Thymus (tissue), 11 donors: ENCODE measurements around the gene GPHN. TPM values are rescaled to one million over a fixed set of nuclear protein-coding genes. Genes with fewer than 3 reads are reported as not detected.

ENCODE experiments used
- DNase-seq, 9 donors: peaks; one replicate each; pipeline ENCODE4 v3.0.0-alpha.2; 2013; ENCODE audit warnings: low spot score in 9 of 9, low read depth in 6 of 9, missing footprints in 1 of 9
- H3K27ac ChIP-seq, 2 donors: one replicate each; pipeline ENCODE4 v1.5.1; 2013; ENCODE audit warnings: control low read depth in 1 of 2, low read depth in 1 of 2, low read length in 1 of 2, mild to moderate bottlenecking in 1 of 2, moderate library complexity in 1 of 2
- H3K27me3 ChIP-seq, 2 donors: one replicate each; pipeline ENCODE4 v1.5.1; 2013; ENCODE audit warnings: low read length in 1 of 2; ENCODE audit not compliant: control insufficient read depth in 2 of 2, insufficient read depth in 1 of 2
- H3K36me3 ChIP-seq, 2 donors: one replicate each; pipeline ENCODE4 v1.5.1; 2013; ENCODE audit warnings: low read length in 1 of 2, mild to moderate bottlenecking in 1 of 2, moderate library complexity in 1 of 2; ENCODE audit not compliant: control insufficient read depth in 2 of 2, insufficient read depth in 2 of 2
- H3K4me1 ChIP-seq, 2 donors: one replicate each; pipeline ENCODE4 v1.5.1; 2013; ENCODE audit warnings: low read length in 2 of 2; ENCODE audit not compliant: control insufficient read depth in 2 of 2, insufficient read depth in 2 of 2
- H3K4me3 ChIP-seq, 2 donors: one replicate each; pipeline ENCODE4 v1.5.1; 2013; ENCODE audit warnings: low read length in 2 of 2, control low read depth in 1 of 2, mild to moderate bottlenecking in 1 of 2
- H3K9me3 ChIP-seq, 2 donors: one replicate each; pipeline ENCODE4 v1.5.1; 2013; ENCODE audit warnings: low read length in 1 of 2, mild to moderate bottlenecking in 1 of 2; ENCODE audit not compliant: control insufficient read depth in 2 of 2, insufficient read depth in 1 of 2
- whole genome bisulfite sequencing: extraction: QIAGEN DNeasy Blood & Tissue Kit; methylation state at CpG from one replicate; pipeline ENCODE4 v1.1.7; 2013; 5-methylcytosine and 5-hydroxymethylcytosine counted together
- polyA plus RNA-seq: library from polyadenylated mRNA; stranded (reverse); fragments of 200-250 nt; gene quantifications from one replicate; pipeline ENCODE4 v1.2.3, GENCODE V29; 2013
- total RNA-seq: library from RNA; stranded (reverse); fragments of 120-200 nt; gene quantifications from one replicate; pipeline ENCODE4 v1.2.4, GENCODE V29; 2013
- donor health status: healthy.

GPHN gene
- total and polyA plus RNA-seq, 2 donors = 11.6 to 28.4 TPM

- no peaks in the 10 kb centered on the region for H3K27me3 ChIP-seq
- no peak for DNase-seq
- H3K9me3 ChIP-seq = no peaks in the 10 kb centered on the region
- no peaks in the 10 kb centered on the region for H3K4me1 ChIP-seq
- no peak overlapping the region for H3K4me3 ChIP-seq
- no peaks in the 10 kb centered on the region for H3K36me3 ChIP-seq
- no peak overlapping the region for H3K27ac ChIP-seq
These were observed 30.4 kb upstream of the GPHN start for GRCh38 chr14:66477567-66477966.

- 96% methylated on average over 2 of the region's 2 CpGs for WGBS
- H3K4me3 ChIP-seq = no peak overlapping the region
These were observed 25.1 kb upstream of the GPHN start for GRCh38 chr14:66482873-66483272.

DNA sequence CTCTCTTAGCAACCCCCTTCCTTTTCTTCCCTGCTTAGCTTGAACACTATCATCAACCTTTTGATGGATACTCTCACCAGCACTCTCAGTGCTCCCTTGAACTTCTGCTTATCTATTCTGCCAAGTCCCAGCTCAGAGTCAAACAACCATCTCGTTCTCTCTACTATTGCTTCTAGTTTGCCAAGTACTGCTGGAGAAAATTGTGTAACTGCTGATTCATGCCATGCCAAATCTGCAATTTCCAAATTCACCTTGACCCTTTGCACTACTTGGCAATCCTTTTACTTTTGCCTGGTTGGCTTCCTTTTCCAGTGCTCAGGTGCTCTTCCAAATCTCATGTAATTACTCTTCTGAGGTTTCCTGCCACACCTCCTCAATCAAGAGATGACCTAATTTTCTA, 24.6 kb upstream of the GPHN start:
- DNase-seq = no peak
- H3K27ac ChIP-seq = no peak overlapping the region
- no peaks in the 10 kb centered on the region for H3K27me3 ChIP-seq
- H3K4me1 ChIP-seq = peaks cover 7% of the 10 kb centered on the region in 2 donors
- H3K4me3 ChIP-seq = no peak overlapping the region
- no peaks in the 10 kb centered on the region for H3K36me3 ChIP-seq
- H3K9me3 ChIP-seq = no peaks in the 10 kb centered on the region
- 86% methylated on average over 1 of the region's 1 CpG for WGBS

More at GRCh38 chr14:66482873-66483272, 25.1 kb upstream of the GPHN start:
- H3K36me3 ChIP-seq = no peaks in the 10 kb centered on the region
- no peak overlapping the region for H3K27ac ChIP-seq
- no peaks in the 10 kb centered on the region for H3K27me3 ChIP-seq
- peaks cover 5 to 7% of the 10 kb centered on the region in 2 donors for H3K4me1 ChIP-seq
- no peaks in the 10 kb centered on the region for H3K9me3 ChIP-seq
- no peak for DNase-seq

GRCh38 chr14:66485029-66485428, 22.9 kb upstream of the GPHN start:
- no peak overlapping the region for H3K4me3 ChIP-seq
- no peaks in the 10 kb centered on the region for H3K27me3 ChIP-seq
- H3K9me3 ChIP-seq = no peaks in the 10 kb centered on the region
- H3K27ac ChIP-seq = no peak overlapping the region
- peaks cover 7% of the 10 kb centered on the region in 2 donors for H3K4me1 ChIP-seq
- no peak for DNase-seq
- 80% methylated on average over 3 of the region's 3 CpGs for WGBS
- no peaks in the 10 kb centered on the region for H3K36me3 ChIP-seq

DNA sequence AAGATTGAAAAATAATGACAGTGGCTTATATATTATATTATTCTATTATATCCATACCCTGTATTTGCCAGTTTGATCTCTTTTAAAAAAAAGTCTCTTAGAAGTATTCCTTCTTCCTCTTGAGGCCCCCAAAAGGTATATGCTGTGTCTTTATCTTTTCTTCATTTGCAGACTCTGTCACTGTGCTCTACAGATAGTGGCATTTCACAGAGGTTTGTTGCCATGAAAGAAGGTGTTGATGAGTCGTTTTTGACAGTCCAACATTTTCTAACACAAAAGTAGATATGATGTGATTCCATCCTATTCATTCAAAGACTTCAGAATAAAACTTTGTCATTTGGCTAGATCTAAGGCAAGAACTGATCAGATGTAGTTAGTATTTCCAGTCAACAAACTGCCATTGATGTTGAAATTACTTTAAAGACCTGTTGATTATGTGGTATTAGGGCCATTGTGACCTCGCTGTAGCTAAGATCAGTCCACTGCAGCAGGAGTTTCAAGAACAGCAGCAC, 22.0 kb upstream of the GPHN start, which contains the start of gene CCDC196:
CCDC196 (plus strand) TSS at position 462 of the 512 bp plus-strand sequence. CDS start 132 bp downstream, outside the sequence.
- Histone ChIP-seq H3K9me3 (no peaks in the 10 kb centered on the region), H3K4me3 (no peak within 1 kb of the TSS), H3K4me1 (peaks cover 7% of the 10 kb centered on the region in 2 donors), H3K27me3 (no peaks in the 10 kb centered on the region), H3K36me3 (no peaks in the 10 kb centered on the region), H3K27ac (no peak within 1 kb of the TSS)
- no peak for DNase-seq
- WGBS = 96% methylated on average over 2 of the region's 2 CpGs

- 7% methylated on average over 2 of the region's 2 CpGs for WGBS
- Histone ChIP-seq H3K4me3 (no peak overlapping the region), H3K4me1 (peaks cover 7% of the 10 kb centered on the region in 2 donors), H3K36me3 (no peaks in the 10 kb centered on the region), H3K27me3 (no peaks in the 10 kb centered on the region), H3K27ac (no peak overlapping the region), H3K9me3 (no peaks in the 10 kb centered on the region)
- DNase-seq = peak in 5 of 9 donors; percentile 16 to 75 (median 48)
These were observed 20.8 kb upstream of the GPHN start for GRCh38 chr14:66487164-66487563.

DNA sequence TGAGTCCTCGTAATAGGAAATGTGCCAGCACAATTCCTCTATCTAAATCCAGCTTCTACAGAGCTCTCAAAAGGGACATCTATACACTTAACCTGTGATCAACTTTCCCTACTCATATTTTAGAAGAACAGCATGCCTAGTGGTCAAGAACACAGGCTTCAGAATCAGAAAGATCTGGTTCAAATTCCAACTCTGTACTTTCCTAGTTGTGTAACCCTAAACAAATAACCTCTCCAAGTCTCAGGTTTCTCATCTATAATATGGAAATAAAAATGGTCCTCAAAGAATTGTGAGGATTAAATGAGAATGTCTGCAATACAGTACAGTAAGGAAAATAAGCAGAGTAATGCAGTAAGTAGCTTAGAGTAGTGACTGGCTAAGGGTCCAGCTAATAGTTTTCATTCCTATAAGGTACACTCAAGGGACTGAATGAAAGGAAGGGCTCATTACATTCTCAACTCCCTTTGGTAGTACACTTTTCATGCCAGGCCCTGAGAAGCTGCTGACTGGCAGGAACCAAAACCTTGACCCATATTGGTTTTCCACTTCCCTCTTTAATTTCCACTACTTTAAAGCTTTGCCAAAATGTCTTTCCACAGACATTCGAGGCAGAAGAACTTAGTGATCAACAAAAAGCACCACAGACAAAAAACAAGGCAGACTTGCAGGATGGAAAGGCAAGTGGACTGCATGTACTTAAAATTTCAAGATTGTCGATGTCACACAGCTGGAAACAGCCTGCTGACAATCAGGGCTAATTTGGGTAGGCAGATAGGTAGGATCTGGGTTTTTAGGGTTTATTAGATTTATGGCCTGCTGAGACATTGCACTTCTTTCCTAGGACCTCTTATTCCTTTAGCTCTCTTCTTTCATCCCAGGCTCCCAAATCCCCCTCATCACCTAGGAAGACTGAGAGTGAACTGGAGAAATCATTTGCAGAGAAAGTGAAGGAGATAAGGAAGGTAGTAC, 17.5 kb upstream of the GPHN start:
- peaks cover 7% of the 10 kb centered on the region in 2 donors for H3K4me1 ChIP-seq
- H3K36me3 ChIP-seq = no peaks in the 10 kb centered on the region
- H3K27me3 ChIP-seq = no peaks in the 10 kb centered on the region
- no peak overlapping the region for H3K4me3 ChIP-seq
- no peak for DNase-seq
- H3K9me3 ChIP-seq = no peaks in the 10 kb centered on the region
- WGBS = 70% methylated on average over 3 of the region's 3 CpGs
- H3K27ac ChIP-seq = no peak overlapping the region

- Histone ChIP-seq H3K36me3 (no peaks in the 10 kb centered on the region), H3K27me3 (no peaks in the 10 kb centered on the region), H3K4me1 (no peaks in the 10 kb centered on the region), H3K27ac (no peak overlapping the region), H3K4me3 (no peak overlapping the region), H3K9me3 (no peaks in the 10 kb centered on the region)
- no peak for DNase-seq
These were observed 14.2 kb upstream of the GPHN start for GRCh38 chr14:66493750-66494149.
